Measurements from ENCODE around the gene GINM1.

The GINM1 gene

DNA sequence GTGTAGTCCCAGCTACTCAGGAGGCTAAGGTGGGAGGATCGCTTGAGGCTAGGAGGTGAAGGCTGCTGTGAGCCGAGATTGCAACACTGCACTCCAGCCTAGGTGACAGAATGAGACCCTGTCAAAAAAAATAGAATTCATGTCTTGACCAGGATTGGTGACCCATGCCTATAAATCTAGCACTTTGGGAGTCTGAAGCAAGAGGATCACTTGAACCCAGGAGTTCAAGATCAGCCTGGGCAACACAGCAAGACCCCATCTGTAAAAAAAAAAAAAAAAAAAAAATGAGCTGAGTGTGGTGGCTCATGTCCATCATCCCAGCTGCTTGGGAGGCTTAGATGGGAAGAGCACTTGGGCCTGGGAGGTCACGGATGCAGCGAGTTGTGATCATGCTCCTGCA, 34.3 kb downstream of the GINM1 start:
- DNase-seq: no peak

DNA sequence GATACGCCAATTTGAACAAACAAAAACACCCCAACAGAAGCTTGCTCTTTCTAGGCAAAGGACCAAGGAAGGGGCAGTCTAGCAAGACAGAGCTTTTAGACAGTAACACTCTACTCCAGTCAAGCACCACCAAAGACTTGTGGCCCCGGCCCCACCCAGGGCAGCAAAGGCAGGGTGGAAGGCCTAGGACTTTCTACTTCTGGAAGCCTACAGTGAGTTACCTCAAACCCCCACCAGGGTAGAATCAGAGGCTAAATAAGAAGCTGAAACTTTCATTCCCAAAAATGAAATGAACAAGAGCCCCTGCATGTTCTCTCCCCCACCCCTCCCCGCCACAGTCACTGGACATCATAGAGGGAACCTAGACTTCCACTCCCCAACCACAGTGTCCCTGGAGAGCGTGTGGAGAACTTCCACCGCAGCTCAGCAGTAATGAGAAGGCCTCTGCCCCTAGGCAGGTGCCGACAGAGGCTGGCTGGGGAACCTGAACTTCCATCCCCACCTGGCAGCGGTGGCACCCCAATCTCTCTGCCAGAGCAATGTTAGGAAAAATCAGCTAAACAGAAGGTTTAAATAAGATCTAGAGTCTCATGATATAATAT, 42.3 kb downstream of the GINM1 start:
- no peak for DNase-seq

DNA sequence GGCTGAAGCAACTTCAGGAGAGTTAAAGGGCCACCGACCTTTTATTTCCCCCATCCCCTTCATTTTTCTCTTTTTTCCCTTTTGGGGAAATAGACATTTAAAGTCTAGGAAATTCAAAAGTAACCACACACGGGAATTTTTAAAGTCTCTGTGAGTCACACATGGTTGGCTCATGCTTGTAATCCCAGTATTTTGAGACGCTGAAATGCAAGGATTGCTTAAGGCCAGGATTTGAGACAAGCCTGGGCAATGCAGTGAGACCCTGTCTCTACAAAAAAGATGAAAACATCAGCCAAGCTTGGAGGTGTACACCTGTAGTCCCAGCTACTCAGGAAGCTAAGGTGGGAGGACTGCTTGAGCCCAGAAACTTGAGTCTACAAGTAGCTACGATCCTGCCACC, 48.2 kb downstream of the GINM1 start:
- no peak for DNase-seq

DNA sequence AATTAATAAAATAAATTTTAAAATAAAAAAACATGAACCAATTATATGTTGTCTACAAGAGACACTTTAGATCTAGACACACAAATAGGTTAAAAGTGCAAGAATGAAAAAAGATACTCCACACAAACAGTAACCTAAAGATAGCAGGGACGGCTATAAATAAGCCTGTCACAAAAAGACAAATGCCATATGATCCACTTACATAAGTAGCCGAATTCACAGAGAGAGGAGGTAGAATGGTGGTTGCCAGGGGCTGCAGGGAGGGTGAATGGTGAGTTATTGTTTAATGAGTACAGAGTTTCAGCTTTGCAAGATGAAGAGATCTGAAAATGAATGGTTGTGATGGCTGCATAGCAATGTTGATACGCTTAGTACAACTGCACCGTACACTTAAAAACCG, 49.6 kb downstream of the GINM1 start:
- no peak for DNase-seq

DNA sequence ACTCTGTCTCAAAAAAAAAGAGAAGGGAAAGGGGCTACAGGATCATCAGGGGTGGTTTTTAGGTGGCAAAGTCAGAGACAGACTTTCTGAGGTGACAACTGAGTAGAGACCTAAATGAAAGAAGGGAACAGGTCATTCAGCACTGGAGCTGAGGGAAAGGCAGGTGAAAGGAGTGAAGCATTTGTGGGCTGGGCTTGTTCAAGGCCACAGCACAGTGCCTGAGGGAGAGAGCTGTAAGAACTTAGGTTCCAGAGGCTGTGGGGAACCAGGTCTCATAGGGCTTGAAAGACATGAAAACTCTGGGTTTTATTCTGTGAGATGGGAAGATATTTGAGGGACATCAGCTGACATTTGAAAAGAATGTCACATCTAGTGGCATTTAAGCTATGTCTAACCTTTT, 61.5 kb downstream of the GINM1 start:
- DNase-seq: no peak

DNA sequence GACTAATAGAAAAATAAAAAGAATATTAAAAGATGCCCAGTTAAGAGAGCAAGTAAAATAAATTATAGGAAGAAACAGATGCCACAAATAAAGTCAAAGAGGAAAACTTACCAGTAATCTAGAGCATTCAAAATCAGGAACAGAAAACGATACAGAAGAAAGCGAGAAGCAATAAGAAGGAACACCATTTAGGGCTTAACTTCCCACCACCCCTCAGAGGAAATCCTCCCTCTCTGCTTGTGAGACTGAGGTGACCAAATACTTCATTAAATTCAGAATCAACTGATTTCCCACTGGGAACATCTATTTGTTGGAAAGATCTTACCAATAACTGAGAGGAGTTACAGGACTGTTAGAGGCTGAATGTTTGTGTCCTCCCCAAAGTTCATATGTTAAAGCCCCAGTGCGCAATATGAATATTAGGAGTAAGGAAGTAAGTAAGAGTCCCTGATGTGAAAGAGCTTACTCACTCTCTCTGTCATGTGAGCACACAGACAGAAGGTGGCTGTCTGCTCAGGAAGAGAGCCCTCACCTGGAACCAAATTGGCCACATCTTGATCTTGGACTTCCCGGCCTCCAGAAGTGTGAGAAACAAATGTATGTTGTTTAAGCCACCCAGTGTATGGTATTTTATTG, 62.8 kb downstream of the GINM1 start:
- DNase-seq: no peak

DNA sequence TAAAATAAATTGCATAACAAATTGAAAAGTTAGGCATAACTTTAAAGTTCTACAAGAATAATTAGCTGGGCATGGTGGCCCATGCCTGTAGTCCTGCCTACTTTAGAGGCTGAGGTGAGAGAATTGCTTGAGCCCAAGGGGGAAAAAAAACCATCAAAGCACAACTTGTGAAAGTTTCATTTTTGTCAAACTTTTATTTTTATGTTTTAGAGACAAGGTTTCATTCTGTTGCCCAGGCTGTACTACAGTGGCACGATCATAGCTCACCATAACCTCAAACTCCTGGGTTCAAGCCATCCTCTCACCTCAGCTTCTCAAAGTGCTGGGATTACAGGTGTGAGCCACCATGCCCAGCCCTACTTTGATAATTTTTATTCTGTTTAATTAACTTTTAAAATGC, 68.1 kb downstream of the GINM1 start:
- DNase-seq: no peak

DNA sequence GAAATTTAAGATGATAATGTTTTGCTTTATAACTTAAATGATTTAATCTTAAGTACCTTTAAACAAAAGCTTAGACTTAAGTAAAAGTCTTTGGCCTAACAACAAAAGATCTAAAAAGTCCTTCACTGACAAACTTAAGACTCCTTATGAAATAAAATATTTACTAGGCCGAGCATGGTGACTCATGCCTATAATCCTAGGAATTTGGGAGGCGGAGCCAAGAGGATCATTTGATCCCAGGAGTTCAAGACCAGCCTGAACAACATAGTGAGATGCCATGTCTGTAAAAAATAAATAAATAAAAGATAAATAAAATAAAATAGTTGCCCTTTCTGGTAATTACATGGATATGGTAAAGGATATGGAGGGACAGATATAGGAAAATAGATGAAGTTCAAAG, 69.9 kb downstream of the GINM1 start:
- DNase-seq: no peak
